IPS-18a (cell line): ENCODE results near the gene TRAT1.

Source experiments
- H3K27ac ChIP-seq: one replicate; pipeline ENCODE4 v1.5.1; 2013; ENCODE audit warnings: low read length
- H3K27me3 ChIP-seq: one replicate; pipeline ENCODE4 v1.6.1; 2013; ENCODE audit warnings: mild to moderate bottlenecking, low read length; ENCODE audit not compliant: control insufficient read depth, insufficient read depth
- H3K36me3 ChIP-seq: one replicate; pipeline ENCODE4 v1.6.1; 2013; ENCODE audit warnings: low read depth, low read length; ENCODE audit not compliant: control insufficient read depth
- H3K4me1 ChIP-seq: one replicate; pipeline ENCODE4 v1.6.1; 2013; ENCODE audit warnings: low read depth, low read length; ENCODE audit not compliant: control insufficient read depth
- H3K4me3 ChIP-seq: one replicate; pipeline ENCODE4 v1.5.1; 2013; ENCODE audit warnings: low read length
- H3K9ac ChIP-seq: one replicate; pipeline ENCODE4 v1.6.1; 2013; ENCODE audit warnings: mild to moderate bottlenecking, low read length, moderate library complexity
- H3K9me3 ChIP-seq: one replicate; pipeline ENCODE4 v1.6.1; 2013; ENCODE audit warnings: low read depth, low read length; ENCODE audit not compliant: control insufficient read depth

Gene TRAT1

DNA sequence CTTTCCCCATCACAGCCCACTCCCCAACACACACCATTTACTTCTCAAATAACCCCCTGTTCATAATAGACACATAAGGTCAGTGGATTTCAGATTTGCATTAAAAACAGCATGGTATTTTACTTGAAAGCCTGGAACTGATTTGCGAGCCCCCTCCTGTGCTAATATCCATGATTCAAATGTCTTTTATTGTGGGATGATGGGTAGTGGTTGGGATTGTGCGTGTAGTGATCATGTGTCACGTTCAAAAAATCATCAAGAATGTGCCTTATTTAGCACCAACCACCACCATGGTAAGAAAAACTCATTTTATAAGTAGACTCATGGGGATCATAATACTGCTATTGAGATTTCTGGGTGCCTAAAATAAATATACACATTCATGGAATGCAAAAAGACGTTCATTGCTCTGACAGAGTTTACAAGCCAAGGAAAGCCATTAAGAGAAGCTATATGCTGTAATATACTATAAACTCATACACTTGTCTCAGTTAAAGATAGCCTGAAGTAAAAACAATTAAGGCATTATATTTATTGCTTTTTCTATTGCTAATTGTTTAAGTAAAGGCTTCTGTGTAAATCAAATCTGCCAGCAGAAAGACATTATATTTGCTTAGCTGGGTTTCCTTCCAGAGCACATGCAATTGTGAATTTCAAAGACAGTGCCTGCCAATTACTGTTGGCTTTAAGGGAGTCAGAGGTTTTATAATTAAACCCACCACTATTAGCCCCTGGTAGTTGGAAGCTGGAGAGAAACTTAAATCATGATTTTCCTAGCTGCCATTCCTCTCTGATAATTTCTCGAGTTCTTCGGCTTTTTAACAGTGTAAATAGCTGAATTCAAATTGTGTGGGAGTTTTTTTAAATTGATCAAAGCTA, 4.0 kb downstream of the TRAT1 start:
- Histone ChIP-seq H3K27me3 (no peaks in the 10 kb centered on the region), H3K4me3 (no peak overlapping the region), H3K36me3 (no peaks in the 10 kb centered on the region)

DNA sequence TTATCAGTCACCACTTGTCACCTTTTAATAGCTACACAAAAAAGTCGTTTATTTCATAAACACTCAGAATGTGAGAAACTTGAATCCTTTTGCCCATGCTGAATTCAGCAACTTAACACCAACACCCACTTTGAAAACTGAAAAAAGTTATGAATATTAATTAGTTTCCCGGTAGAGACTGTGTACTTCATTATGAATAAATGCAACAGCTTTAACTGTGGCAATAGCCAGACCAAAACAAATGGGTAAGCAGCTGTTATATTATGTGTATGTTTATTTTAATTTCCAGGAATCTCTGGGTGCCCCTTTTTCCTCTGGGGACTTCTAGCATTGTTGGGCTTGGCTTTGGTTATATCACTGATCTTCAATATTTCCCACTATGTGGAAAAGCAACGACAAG, 7.8 kb downstream of the TRAT1 start:
- H3K4me1 ChIP-seq = no peaks in the 10 kb centered on the region
- no peak overlapping the region for H3K9ac ChIP-seq
- H3K36me3 ChIP-seq = no peaks in the 10 kb centered on the region

More for the DNA sequence above, 4.0 kb downstream of the TRAT1 start:
- no peaks in the 10 kb centered on the region for H3K9me3 ChIP-seq
- no peak overlapping the region for H3K27ac ChIP-seq
- no peaks in the 10 kb centered on the region for H3K4me1 ChIP-seq
- no peak overlapping the region for H3K9ac ChIP-seq

DNA sequence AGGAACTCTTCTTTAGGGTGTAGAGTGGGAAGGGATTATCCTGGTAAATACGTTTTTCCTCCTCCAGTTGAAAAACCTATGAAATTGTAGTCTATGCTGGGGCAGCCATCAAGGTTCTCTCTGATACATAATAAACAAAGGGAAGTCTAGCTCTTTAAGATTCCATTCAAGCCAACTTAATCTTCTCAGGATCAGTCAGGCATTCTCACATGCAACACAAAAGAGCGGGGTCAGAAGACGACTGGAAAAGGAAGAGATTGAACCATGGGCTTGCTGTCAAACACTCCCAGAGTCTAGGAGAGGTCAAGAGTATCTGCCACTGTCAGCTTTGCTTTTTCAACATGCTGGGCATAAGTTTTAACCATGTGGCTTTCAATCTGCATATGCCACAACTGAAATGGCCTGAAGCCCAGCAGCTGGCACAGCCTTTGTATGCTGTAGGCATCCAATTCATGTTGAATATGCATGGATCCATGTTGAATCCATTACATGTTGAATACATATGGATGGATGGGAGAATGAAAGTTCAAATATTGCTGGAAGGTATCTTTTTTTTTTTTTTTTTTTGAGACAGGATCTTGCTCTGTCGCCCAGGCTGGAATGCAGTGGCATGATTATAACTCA, 8.5 kb downstream of the TRAT1 start:
- no peak overlapping the region for H3K27ac ChIP-seq
- no peak overlapping the region for H3K4me3 ChIP-seq
- no peaks in the 10 kb centered on the region for H3K36me3 ChIP-seq
- H3K4me1 ChIP-seq = no peaks in the 10 kb centered on the region
- H3K9ac ChIP-seq = no peak overlapping the region
- no peaks in the 10 kb centered on the region for H3K9me3 ChIP-seq
- H3K27me3 ChIP-seq = no peaks in the 10 kb centered on the region

More for the DNA sequence above, 7.8 kb downstream of the TRAT1 start:
- H3K27me3 ChIP-seq = no peaks in the 10 kb centered on the region
- no peaks in the 10 kb centered on the region for H3K9me3 ChIP-seq
- H3K27ac ChIP-seq = no peak overlapping the region
- no peak overlapping the region for H3K4me3 ChIP-seq

DNA sequence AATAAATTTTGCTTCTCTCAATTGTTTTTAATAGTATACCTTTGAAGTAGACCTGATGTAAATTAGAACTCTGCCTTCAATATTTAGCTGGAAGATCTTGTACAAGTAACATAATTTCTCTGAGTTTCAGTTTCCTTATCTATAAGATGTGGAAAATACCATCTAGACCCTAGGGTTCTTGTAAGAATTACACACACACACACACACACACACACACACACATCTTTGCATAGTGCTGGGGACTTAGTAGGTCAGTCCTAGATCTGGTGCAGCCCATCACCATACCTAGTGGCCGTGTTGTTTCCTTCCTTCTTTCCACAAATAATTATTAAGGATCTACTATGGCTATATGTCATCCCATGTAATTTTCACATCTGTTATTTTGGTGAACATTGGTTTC, 11.0 kb downstream of the TRAT1 start:
- Histone ChIP-seq H3K4me1 (no peaks in the 10 kb centered on the region), H3K4me3 (no peak overlapping the region), H3K9me3 (no peaks in the 10 kb centered on the region), H3K27me3 (no peaks in the 10 kb centered on the region), H3K27ac (no peak overlapping the region), H3K9ac (no peak overlapping the region), H3K36me3 (no peaks in the 10 kb centered on the region)

DNA sequence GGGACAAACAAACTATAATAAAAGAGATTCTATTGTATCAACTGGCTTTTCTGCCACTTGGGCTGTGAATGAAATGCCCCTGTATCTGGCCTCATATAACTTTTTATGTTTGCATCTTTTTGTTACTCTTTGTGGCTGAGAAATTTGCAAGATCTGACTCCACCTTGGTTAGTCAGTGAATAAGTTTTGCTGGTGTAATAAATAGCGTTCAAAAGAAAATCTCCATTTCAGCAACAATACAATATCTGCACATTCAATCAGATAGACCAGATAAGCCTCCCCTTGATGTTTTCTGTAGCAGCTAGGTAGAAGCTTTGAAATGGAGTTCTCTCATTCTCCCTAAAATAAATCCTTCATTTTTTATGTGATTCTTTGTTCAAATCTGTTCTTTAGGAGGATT, 12.0 kb downstream of the TRAT1 start:
- Histone ChIP-seq H3K4me3 (no peak overlapping the region), H3K9ac (no peak overlapping the region), H3K36me3 (no peaks in the 10 kb centered on the region), H3K27ac (no peak overlapping the region), H3K27me3 (no peaks in the 10 kb centered on the region), H3K9me3 (no peaks in the 10 kb centered on the region), H3K4me1 (no peaks in the 10 kb centered on the region)

DNA sequence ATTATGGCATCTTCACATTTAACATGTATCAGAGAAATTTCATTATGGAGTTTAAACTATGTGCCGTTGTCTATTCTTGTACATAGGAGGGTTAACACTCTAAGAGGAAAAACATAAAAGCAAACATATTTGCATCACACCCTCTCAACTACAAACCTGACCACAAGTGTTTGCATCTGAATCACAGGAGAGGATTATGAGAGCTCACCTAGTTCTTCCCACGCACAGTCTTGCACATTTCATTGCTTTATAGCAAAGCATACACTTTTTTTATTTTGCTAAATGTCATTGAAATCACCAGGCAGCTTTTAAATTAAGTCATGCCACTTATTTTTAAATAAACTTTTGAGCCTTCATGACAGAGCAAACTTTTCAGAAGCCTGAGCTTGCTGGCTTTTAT, 12.5 kb downstream of the TRAT1 start:
- H3K4me1 ChIP-seq = no peaks in the 10 kb centered on the region
- no peaks in the 10 kb centered on the region for H3K36me3 ChIP-seq
- H3K27me3 ChIP-seq = no peaks in the 10 kb centered on the region
- H3K4me3 ChIP-seq = no peak overlapping the region
- no peak overlapping the region for H3K9ac ChIP-seq
- H3K9me3 ChIP-seq = no peaks in the 10 kb centered on the region
- no peak overlapping the region for H3K27ac ChIP-seq

DNA sequence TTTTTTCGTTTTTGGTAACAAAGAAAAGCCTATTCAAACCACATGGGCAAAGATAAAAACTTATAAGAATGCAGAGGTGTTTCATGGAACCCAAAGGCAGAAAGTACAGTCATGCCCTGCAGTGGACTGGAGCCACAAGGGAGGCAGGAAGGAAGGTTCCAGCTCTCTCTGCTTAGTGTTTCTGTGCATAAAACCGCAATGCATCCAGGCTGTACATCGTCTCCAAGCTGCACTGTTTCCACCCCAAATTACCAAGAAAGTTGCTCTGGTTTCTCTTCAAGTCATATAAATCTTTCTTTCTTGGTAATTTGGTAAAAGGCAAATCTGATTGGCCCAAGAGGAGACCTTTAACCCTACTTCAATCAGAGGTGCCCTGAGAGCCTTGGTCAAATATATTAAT, 15.8 kb downstream of the TRAT1 start:
- no peak overlapping the region for H3K4me3 ChIP-seq
- no peaks in the 10 kb centered on the region for H3K36me3 ChIP-seq
- H3K9ac ChIP-seq = no peak overlapping the region
- no peaks in the 10 kb centered on the region for H3K27me3 ChIP-seq
- no peaks in the 10 kb centered on the region for H3K4me1 ChIP-seq
- no peak overlapping the region for H3K27ac ChIP-seq
- no peaks in the 10 kb centered on the region for H3K9me3 ChIP-seq

DNA sequence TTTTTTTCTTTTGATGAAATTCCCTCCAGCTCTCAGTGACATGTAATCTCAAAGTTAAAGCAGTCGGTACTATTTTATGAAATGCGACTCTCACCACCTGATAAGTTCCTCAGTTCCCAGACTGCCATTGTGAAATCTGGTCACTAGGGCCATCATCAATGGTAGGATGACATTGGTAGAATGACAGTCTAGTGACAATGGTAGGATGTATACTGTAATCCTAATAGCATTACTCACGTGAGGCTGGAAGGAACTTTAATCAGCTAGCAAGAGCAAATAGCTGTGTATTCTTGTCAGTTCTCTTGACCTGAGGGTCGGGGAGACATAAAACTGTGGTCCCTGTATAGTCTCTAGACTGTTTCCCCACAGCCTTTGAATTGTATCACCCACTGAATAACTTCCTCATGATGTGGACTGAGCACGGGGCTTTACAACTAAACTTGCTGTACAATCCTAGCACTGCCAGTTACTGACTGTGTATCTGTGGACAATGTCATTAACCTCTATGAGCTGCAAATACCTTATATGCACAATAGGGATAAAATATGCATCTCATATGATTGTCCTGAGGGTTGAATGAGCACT, 23.2 kb downstream of the TRAT1 start:
- H3K4me3 ChIP-seq = no peak overlapping the region

DNA sequence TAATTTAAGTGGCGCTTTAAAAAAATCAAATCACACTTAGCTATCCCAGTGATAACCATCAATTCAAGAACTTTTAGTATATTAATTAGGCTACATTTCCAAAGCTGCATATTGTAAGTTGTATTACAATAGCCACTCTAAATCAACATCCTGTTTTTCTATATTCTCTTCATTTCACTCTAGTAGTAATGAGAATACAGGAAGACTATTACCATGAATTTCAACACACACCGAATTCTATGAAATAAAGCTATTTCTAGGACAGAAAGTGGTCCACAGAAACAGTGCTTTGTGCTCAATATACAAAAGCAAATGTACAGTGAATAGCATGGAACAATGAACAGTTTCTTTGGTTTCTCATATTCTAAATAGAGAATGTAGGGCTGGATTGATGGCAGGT, 24.6 kb downstream of the TRAT1 start:
- no peak overlapping the region for H3K4me3 ChIP-seq
- H3K9me3 ChIP-seq = no peaks in the 10 kb centered on the region
- H3K27ac ChIP-seq = no peak overlapping the region
- H3K4me1 ChIP-seq = no peaks in the 10 kb centered on the region
- no peaks in the 10 kb centered on the region for H3K36me3 ChIP-seq
- H3K27me3 ChIP-seq = no peaks in the 10 kb centered on the region
- H3K9ac ChIP-seq = no peak overlapping the region

More for the DNA sequence above, 23.2 kb downstream of the TRAT1 start:
- no peak overlapping the region for H3K9ac ChIP-seq
- no peak overlapping the region for H3K27ac ChIP-seq
- H3K36me3 ChIP-seq = no peaks in the 10 kb centered on the region
- no peaks in the 10 kb centered on the region for H3K4me1 ChIP-seq
- H3K9me3 ChIP-seq = no peaks in the 10 kb centered on the region
- H3K27me3 ChIP-seq = no peaks in the 10 kb centered on the region

DNA sequence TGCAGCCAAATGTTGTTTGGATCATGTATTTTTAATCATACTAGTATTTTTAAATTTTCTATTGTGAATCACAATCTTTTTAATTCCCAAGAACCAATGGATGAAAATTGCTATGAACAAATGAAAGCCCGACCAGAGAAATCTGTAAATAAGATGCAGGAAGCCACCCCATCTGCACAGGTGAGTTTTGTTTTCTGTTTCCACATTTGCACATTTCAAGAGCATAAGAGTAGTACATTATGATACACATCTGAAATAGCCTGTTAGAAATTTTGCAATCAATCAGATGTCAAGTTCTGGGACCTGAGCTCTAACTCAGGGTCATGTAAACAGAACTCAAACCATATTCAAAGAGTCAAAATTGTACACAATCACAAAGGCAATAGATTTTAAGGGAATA, 26.5 kb downstream of the TRAT1 start:
- Histone ChIP-seq H3K27ac (no peak overlapping the region), H3K27me3 (no peaks in the 10 kb centered on the region), H3K9ac (no peak overlapping the region), H3K36me3 (no peaks in the 10 kb centered on the region), H3K4me3 (no peak overlapping the region), H3K4me1 (no peaks in the 10 kb centered on the region), H3K9me3 (no peaks in the 10 kb centered on the region)

DNA sequence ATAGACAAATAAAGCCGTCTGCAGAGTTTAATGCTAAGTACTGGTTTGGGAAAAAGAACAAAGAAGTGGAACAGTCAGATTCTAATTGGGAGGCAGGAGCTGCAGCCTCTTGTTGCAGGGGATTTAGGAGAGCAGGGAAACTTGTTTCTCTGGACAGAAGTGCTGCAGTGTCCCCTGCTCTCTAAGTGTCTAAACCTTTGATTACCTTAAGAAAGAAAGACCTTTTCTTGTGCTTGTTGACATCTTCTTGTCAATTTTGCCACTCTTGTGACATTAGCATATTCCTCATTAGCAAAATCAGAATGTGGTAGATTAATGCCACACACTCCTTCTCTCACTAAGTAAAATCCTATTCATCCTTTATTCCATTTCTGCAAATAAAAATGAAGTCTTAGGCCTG, 38.8 kb downstream of the TRAT1 start:
- H3K36me3 ChIP-seq = no peaks in the 10 kb centered on the region
- no peak overlapping the region for H3K9ac ChIP-seq
- peaks cover 7% of the 10 kb centered on the region for H3K4me1 ChIP-seq
- no peaks in the 10 kb centered on the region for H3K9me3 ChIP-seq
- H3K27ac ChIP-seq = no peak overlapping the region
- no peaks in the 10 kb centered on the region for H3K27me3 ChIP-seq
- no peak overlapping the region for H3K4me3 ChIP-seq
